ENCODE results near the gene WIZ.

Gene WIZ

GRCh38 chr19:15464394-15465385 lies 14.9 kb upstream of the WIZ start, which contains the start of gene RASAL3:
RASAL3 (minus strand) TSS chr19:15464544; CDS start chr19:15464358, 186 bp downstream.
- peaks cover 83% of the 10 kb centered on the region for H3K27me3 Mint-ChIP-seq (ENCODE audit: low read depth)
- no peak for TF ChIP-seq CTCF (IDR thresholded peaks at IDR 0.05; ENCODE audit: unreplicated experiment in 3 of 3)

GRCh38 chr19:15463861-15464371 lies 14.2 kb upstream of the WIZ start:
- peaks cover 4% of the 10 kb centered on the region for H3K4me1 Mint-ChIP-seq
- H3K36me3 Mint-ChIP-seq (ENCODE audit: low read depth): no peaks in the 10 kb centered on the region
- H3K9me3 Mint-ChIP-seq: no peaks in the 10 kb centered on the region
- H3K4me3 Mint-ChIP-seq: no peak overlapping the region
- no peak for TF ChIP-seq CTCF (IDR thresholded peaks at IDR 0.05; ENCODE audit: unreplicated experiment in 3 of 3)
- no peak overlapping the region for H3K27ac Mint-ChIP-seq
- peaks cover 83% of the 10 kb centered on the region for H3K27me3 Mint-ChIP-seq (ENCODE audit: low read depth)

More at GRCh38 chr19:15464394-15465385, 14.9 kb upstream of the WIZ start, which contains the start of gene RASAL3:
- Mint-ChIP-seq H3K4me3 (no peak within 1 kb of the TSS), H3K27ac (no peak within 1 kb of the TSS), H3K9me3 (no peaks in the 10 kb centered on the region), H3K36me3 (ENCODE audit: low read depth) (no peaks in the 10 kb centered on the region), H3K4me1 (peaks cover 4% of the 10 kb centered on the region)

- no peak for TF ChIP-seq CTCF (IDR thresholded peaks at IDR 0.05; ENCODE audit: unreplicated experiment in 3 of 3)
- Mint-ChIP-seq H3K9me3 (no peaks in the 10 kb centered on the region), H3K4me3 (no peak overlapping the region), H3K27ac (no peak overlapping the region), H3K27me3 (ENCODE audit: low read depth) (peaks cover 81% of the 10 kb centered on the region), H3K36me3 (ENCODE audit: low read depth) (no peaks in the 10 kb centered on the region), H3K4me1 (peaks cover 4% of the 10 kb centered on the region)
Observed at GRCh38 chr19:15461694-15462093, 11.9 kb upstream of the WIZ start.

- peaks cover 4% of the 10 kb centered on the region for H3K36me3 Mint-ChIP-seq (ENCODE audit: low read depth)
- TF ChIP-seq CTCF (IDR thresholded peaks at IDR 0.05; ENCODE audit: unreplicated experiment in 3 of 3): no peak
- H3K27ac Mint-ChIP-seq: no peak overlapping the region
- no peaks in the 10 kb centered on the region for H3K9me3 Mint-ChIP-seq
- peaks cover 92% of the 10 kb centered on the region for H3K27me3 Mint-ChIP-seq (ENCODE audit: low read depth)
- H3K4me3 Mint-ChIP-seq: no peak overlapping the region
- H3K4me1 Mint-ChIP-seq: peaks cover 8% of the 10 kb centered on the region
Observed at GRCh38 chr19:15457701-15458484, 8.1 kb upstream of the WIZ start.

GRCh38 chr19:15456871-15457700 lies 7.3 kb upstream of the WIZ start:
- no peak overlapping the region for H3K4me3 Mint-ChIP-seq
- H3K27me3 Mint-ChIP-seq (ENCODE audit: low read depth): peaks cover 84% of the 10 kb centered on the region
- TF ChIP-seq CTCF (IDR thresholded peaks at IDR 0.05; ENCODE audit: unreplicated experiment in 3 of 3): no peak
- peaks cover 8% of the 10 kb centered on the region for H3K4me1 Mint-ChIP-seq
- H3K36me3 Mint-ChIP-seq (ENCODE audit: low read depth): peaks cover 4% of the 10 kb centered on the region
- no peaks in the 10 kb centered on the region for H3K9me3 Mint-ChIP-seq
- H3K27ac Mint-ChIP-seq: no peak overlapping the region
